NCI-H748 treated with DMSO at 0.1 percent for 48 hours (cell line): ENCODE data around the gene EIF4G3.
"Not testable (repeated sequence)": the region's sequence is repeated elsewhere in the genome, so short reads cannot be mapped to it uniquely, and the experiment has no call there.

Experiments
- DNase-seq: peaks from one replicate; lab custom pipeline; 2025; lab: John Stamatoyannopoulos, UW

EIF4G3 gene

GRCh38 chr1:20823845-20824244 lies 352.9 kb downstream of the EIF4G3 start:
- DNase-seq, result no peak

DNA sequence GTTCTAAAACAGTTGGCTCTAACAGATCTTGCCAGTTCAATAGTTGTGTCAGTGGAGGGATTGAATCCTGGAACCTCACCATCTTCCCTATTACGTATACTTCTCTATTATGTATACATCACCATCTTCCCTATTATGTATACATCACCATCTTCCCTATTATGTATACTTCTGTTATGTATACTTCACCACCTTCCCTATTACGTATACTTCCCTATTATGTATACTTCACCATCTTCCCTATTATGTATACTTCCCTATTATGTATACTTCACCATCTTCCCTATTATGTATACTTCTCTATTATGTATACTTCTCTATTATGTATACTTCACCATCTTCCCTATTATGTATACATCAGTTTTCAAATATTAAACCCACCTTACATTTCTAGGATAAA lies 355.2 kb downstream of the EIF4G3 start:
- no peak for DNase-seq

DNA sequence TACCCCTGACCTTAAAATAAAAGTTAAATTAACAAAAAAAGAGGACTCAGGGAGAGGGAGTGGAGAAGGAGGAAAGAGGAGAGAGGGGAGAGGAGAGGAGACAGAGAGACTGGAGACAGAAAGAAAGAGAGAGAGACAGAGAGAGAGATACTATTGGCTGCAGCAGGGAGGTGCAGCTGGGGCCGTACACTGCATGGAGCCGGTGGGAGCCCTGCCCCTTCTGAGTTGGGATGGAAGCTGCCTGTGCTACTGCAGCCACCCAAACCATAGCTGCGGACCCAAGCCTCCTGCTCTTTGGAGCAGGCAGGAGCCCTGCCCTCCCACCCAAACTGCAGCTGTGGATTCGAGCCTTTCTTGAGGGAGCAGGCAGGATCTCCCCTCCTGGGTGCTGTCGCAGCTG lies 356.9 kb downstream of the EIF4G3 start:
- no peak for DNase-seq

- DNase-seq, result no peak
These were observed 362.2 kb downstream of the EIF4G3 start for GRCh38 chr1:20814534-20814871.

DNA sequence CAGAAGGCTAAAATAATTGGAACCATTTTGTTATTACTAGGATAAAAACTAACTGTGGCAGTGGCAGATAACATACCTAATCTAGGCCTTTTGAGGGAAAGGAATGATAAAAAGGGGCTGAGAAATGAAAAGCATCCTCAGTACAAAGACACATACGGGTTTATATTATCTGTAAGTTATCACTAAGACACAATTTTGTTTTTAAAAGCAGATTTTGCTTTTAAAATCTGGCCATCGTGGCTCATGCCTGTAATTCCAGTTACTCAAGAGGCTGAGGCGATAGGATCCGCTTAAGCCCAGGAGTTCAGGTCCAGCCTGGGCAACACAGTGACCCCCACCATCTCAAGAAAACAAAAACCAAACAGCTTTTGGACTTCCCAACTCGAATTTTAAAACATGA lies 364.8 kb downstream of the EIF4G3 start:
- no peak for DNase-seq

- DNase-seq, result no peak
These were observed 383.5 kb downstream of the EIF4G3 start for GRCh38 chr1:20793236-20793635.

DNA sequence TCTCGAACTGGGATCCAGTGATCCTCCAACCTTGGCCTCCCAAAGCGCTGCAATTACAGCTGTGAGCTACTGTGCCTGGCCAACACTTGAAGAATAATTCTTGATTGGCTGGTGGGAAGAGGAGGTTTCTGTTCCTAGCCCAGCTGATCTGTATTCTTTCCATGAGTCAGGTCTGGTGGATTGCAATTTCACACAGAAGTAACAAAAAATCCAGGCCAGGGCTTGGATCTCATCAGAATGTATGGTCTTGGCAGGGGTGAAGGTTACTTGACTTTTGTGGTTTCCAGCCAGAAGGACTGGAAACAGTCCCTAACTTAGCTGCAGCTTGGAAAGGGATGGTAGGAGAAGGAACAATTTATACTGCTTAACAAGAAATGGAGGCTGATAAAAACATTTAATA lies 384.5 kb downstream of the EIF4G3 start:
- DNase-seq, result no peak

DNA sequence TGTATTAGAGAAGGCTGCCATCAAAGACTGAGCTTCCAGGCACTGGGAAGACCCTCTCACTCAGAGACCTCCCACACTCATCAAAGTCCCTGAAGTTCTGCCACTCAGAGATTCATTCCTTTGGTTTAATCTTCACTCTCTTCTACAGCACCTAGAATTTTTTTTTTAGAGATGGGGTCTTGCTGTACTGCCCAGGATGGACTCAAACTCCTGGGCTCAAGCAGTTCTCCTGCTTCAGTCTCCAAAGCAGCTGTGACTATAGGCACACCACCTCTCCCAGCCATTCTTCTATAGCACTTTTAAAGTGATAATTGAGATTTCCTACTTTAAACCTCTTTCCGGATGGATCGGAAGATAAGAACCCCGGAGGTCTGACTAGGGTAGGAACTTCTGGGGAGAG lies 385.9 kb downstream of the EIF4G3 start:
- no peak for DNase-seq

DNA sequence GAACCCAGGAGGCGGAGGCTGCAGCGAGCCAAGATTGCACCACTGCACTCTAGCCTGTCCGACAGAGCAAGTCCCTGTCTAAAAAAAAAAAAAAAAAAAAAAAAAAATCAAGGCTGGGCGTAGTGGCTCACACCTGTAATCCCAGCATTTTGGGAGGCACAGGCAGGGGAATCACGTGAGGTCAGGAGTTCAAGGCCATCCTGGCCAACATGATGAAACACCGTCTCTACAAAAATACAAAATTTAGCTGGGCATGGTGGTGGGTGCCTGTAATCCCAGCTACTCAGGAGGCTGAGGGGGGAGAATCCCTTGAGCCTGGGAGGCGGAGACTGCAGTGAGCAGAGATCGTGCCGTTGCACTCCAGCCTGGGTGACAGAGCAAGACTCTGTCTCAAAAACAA lies 387.1 kb downstream of the EIF4G3 start:
- DNase-seq, result not testable (repeated sequence)

DNA sequence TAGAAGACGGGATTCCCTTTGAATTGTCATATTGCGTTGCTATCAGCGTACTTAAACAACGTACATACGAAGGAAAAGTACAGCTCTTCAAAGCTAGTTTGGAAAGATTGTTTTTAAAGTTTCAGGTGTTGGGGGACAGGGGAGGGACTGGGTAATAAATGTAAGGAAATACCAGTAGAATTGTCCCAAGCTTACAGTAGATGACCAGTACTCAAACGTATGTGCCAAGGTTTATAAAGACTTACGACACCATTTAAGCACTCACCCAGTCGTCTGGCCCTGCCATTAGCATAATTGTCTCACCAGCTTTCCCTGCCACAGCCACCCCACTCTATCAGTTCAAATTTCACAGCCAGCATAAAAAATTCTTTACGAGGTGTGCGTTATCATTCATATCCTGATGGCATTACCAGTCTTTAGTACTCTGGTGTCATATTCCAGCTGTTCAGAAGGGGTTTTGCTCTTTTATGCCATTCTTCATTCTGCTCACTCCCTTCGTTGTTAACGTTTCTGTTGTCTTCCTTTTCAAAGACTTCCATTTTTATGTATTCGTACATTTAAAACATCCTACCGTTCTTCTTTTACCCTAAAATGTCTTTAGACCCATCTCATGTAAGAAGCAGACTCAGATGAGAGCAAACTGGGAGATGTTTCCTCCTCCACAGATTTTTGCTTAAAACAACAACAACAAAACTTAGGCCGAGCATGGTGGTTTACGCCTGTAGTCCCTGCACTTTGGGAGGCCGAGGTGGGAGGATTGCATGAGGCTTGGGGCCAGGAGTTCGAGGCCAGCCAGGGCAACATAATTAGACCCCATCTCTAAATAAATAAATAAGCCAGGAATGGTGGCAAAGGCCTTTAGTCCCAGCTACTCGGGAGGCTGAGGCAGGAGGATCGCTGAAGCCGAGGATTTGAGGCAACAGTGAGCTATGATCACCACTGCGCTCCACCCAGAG lies 388.6 kb downstream of the EIF4G3 start:
- peak; percentile 23 for DNase-seq

DNA sequence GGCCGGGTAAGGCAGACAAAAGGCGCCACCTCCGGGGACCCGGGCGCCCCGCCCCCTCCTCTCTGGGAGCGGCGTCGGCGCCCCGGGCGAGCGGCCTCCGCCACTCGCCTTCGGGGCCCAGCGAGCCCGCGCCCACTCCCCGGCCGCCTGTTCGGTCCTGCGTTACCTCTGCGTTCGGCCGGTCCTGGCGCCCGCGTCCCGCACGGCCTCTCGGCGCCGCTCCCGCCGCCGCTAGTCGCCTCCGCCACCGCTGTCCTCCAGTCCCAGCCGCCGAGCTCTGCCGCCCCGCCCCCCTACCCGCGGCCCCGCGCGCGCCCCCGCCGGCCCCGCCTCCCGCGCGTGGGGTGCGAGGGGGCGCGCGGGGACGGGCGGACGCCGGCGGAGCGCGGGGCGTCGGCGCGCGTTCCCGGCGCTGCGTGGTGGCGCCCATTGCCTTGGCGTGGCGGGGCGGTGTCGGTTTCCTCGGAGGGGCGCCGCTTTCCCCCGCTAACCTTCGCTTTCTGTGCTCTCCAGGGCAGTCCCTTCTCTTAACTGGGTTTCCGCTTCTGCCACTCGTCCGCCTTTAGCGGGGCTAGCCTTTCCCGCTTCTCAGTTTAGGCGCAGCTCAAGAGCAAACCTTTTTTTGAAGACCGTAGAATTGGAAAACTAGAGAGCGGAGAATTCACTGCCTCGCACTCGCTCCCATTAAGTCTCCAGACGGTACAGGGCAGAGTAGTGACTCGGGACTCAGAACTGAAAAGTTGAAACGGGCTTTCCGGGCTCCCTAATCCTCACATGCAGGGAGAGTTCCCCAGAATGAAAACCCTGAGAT lies 389.5 kb downstream of the EIF4G3 start, which contains the start of gene HP1BP3:
Gene HP1BP3, minus strand, starts transcription at position 279 of the 811 bp plus-strand sequence. CDS start 6,867 bp downstream, outside the sequence.
- DNase-seq, result peak; percentile 27

GRCh38 chr1:20786253-20787028 lies 390.3 kb downstream of the EIF4G3 start:
- DNase-seq, result peak; percentile 94

DNA sequence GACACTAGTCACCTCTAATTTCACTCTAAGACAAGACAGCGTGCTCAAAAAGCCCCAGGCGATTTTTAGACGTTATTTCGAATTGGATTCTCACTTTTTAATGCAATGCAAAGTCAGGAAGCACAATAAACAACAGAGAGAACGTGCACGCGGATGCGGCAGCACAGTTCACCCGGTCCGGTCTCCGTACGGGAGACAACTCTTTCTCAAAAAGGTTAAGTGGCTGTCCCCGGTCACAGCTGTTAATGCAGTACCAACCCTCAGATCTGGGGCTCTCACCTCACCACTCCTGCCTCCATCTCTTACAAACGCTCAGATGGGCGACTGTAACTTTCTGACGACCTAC lies 390.8 kb downstream of the EIF4G3 start:
- DNase-seq, result no peak

- DNase-seq, result no peak
These were observed 401.0 kb downstream of the EIF4G3 start for GRCh38 chr1:20775700-20776099.

DNA sequence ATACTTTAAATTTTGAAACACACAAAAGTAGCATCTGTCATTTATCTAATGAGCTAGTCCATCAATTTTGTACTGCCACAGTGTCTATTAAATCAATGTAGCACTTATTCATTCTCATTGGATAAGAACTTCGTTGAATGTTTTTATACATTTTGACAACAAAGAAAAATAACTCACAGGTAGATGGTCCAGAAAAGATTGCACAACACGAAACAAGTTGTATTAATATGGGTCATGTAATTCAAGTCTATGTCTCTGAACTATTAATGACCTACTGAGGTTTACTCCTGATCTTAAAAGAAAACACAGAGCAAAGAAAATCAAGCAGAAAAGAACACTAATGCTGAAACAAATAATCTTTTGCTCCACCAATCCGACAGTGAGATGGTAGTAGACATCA lies 404.9 kb downstream of the EIF4G3 start:
- DNase-seq, result no peak

- no peak for DNase-seq
These were observed 406.2 kb downstream of the EIF4G3 start for GRCh38 chr1:20770314-20771087.

DNA sequence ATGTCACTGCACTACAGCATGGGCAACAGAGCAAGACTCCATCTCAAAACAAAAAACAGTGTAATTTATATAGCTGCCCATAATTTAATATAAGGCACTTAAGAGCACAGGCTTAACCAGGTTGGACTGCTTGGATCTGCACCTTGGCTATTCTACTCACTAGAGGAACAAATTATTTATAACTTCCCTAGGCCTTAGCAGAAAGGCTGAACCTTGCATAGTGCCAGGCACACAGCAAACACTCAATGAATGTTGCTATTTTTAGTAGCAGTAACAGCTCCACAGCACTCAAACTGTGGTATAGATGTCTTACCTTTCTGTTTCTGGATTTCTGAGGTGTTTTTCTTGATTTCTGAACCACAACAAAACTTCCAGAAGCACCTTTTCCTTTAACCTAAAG lies 409.4 kb downstream of the EIF4G3 start:
- DNase-seq, result no peak

DNA sequence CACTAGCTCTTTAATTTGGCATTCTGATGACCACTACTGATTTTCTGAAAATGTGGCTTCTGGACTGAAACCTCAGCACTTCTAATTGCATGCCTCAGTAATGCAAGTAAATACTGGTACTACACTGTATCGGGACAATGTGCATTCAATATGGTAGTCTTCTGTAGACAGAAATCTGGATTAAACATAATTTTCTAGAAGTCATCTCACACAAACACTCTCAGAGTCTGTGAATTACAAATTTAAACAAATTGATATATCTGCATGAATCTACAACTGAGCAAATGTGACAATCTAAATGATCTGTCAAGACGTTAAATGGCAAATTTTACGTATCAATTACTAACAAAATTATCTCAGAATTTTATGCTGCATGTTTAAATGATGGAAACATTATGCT lies 413.3 kb downstream of the EIF4G3 start:
- no peak for DNase-seq

GRCh38 chr1:20760322-20760721 lies 416.4 kb downstream of the EIF4G3 start:
- no peak for DNase-seq
